GM19025 (cell line): ENCODE results near the gene HSPG2.
"Not testable (repeated sequence)": the region's sequence is repeated elsewhere in the genome, so short reads cannot be mapped to it uniquely, and the experiment has no call there.

ENCODE experiments used
- ATAC-seq: cut with Tn5 transposase; IDR thresholded peaks from one replicate; pipeline ENCODE4 v1.9.1; 2021; ENCODE audit warnings: mild to moderate bottlenecking, low read depth, moderate library complexity; ENCODE audit not compliant: unreplicated experiment

The HSPG2 gene

GRCh38 chr1:21937034-21937371, at the start of gene HSPG2:
Gene HSPG2 (minus strand): TSS chr1:21937310. CDS start chr1:21937217, 93 bp downstream.
- ATAC-seq: no peak

DNA sequence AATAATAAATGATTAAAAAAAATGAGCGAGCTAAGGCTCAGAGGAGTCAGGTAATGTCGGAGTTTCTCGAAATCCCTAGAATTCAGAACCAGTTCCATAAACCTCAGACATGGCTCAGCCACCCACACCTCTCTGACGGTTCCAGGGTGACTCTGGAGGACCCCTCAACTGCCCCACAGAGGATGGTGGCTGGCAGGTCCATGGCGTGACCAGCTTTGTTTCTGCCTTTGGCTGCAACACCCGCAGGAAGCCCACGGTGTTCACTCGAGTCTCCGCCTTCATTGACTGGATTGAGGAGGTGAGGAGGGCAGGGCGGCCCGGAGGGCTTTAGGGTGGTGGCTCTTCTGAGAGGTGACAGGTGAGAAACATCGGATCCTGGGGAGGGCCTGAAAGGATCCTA, 49.3 kb upstream of the HSPG2 start:
- ATAC-seq: not testable (repeated sequence)

- not testable (repeated sequence) for ATAC-seq
Observed at GRCh38 chr1:21985893-21986292, 48.8 kb upstream of the HSPG2 start.

DNA sequence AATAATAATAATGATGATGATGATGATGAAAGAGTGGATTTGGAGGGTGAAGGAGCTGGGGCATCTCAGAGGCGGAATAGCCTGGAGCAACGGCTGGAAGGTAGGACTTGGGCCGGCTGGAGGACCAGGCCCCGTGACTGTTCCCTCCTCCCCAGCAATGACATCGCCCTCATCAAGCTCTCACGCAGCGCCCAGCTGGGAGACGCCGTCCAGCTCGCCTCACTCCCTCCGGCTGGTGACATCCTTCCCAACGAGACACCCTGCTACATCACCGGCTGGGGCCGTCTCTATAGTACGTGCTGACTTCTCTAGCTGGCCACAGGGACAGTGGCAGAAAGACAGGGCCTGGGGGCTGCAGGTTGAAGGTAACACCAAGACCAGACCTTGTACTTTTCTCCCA, 46.4 kb upstream of the HSPG2 start:
- not testable (repeated sequence) for ATAC-seq

DNA sequence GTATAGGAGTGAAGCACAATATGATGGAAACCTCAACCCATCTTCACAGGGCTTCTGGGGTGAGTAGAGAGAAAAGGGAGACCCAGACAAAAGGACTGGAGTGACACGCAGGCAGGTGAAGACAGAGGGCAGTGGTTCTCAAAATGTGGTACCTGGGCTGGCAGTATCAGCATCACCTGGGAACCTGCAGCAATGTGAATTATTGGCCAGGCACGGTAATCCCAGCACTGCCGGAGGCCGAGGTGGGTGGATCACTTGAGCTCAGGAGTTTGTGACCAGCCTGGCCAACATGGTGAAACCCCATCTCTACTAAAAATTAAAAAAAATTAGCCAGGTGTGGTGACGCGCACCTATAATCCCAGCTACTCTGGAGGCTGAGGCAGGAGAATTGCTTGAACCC, 45.0 kb upstream of the HSPG2 start:
- not testable (repeated sequence) for ATAC-seq

- not testable (repeated sequence) for ATAC-seq
Observed at GRCh38 chr1:21981253-21981652, 44.1 kb upstream of the HSPG2 start.

GRCh38 chr1:21980515-21981220, 43.6 kb upstream of the HSPG2 start:
- ATAC-seq: not testable (repeated sequence)

- not testable (repeated sequence) for ATAC-seq
Observed at GRCh38 chr1:21978209-21978608, 41.1 kb upstream of the HSPG2 start.

DNA sequence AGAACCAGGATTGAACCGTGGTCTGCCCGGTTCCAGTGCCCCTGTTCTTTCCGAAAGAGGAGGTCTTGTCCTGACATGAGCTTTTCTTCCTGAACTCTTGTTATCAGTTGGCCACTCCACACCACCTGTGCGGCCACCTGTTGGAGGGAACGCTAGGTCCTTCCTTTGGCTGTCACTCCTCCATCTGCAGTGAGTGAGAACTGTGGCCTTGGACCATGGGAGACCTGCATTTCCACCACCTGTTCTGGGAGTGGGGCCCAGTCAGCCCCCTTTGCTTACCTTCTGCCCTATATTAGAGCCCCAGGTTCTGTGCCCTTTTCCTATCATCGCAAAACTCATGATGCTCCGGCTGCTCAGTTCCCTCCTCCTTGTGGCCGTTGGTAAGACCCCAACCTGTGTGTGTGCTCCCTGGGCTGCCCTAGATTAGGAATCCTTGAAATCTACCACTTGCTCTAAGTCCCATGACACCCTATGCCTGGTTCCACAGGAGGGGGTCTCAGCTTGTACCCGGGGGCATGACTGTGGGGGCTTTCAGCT, 39.7 kb upstream of the HSPG2 start, which contains the start of gene CELA3B:
CELA3B (plus strand) TSS at position 320 of the 537 bp plus-strand sequence; CDS start at position 338, 18 bp downstream.
- ATAC-seq: not testable (repeated sequence)

DNA sequence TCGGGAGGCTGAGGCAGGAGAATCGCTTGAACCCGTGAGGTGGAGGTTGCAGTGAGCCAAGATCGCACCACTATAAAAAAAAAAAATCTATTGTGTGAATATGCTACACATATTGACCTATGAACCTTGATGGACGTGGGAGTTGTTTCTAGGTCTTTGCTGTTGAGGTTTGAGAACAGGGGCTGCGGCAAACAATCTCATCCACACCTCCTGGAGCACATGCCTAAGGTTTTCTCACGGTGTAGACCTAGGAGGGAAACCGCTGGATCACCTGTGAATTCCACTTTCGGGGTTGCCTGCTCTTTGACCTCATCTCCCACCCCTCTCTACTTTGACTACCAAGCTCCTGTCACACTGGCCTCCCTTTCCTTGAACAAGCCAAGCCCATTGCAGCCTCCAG, 38.2 kb upstream of the HSPG2 start:
- not testable (repeated sequence) for ATAC-seq

GRCh38 chr1:21974699-21975098, 37.6 kb upstream of the HSPG2 start:
- not testable (repeated sequence) for ATAC-seq

DNA sequence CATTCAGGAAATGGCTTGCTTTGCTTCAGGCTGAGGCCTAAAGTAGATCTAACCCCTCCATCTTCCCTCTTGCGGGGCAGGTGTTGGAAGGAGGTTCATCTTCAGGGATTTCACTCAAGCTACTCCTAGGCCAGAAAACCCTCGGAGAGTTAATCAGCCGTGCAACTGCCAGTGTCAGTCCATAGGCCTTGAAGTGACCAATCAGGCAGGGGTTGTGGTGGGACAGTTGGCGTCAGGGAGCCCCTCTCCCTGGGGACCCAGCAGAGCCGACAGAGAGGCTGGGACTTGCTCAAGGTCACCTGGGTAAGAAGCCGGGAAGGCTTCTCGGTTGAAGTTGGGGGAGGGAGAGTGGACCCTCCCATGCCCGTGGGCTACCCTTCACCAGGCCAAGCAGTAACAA, 36.8 kb upstream of the HSPG2 start:
- ATAC-seq: not testable (repeated sequence)

DNA sequence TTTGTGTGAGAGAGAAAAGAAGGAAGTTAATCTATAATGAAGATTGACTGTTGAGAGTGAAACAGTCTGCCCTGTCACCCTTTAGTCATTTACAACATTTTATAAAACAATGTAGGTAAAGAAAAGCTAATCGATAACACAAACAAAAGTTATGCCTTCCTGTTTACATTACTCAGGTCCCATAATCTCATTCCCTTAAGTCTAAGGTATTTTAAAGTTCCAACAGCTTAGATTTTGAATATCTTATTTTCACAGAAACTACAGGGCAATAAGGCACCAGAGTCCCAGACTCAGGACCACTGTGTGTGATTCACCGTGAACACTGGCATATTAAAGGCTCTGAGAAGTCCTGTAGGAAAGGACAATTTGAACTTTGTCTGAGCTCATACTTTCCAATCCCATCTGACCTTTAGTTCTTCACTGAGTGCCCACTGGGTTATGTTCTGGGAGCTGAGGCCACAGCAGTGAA, 35.9 kb upstream of the HSPG2 start:
- ATAC-seq: not testable (repeated sequence)

GRCh38 chr1:21970523-21970922, 33.4 kb upstream of the HSPG2 start:
- not testable (repeated sequence) for ATAC-seq

- ATAC-seq: not testable (repeated sequence)
Observed at GRCh38 chr1:21969066-21969465, 32.0 kb upstream of the HSPG2 start.

DNA sequence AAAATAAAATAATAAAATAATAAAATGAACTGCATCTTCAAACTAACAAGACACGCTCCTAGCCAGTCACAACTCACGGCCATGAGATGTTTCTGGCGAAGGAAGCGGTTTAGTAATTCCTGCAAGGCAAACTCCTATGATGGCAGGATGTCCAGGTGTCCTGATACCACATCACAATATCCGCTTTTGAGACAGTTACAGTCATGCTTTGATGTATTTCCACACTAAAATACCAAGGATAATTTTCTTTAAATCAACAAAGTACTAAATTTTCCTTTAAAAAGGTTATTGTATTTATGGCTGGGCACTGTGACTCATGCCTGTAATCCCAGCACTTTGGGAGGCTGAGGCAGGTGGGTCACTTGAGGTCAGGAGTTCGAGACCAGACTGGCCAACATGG, 30.1 kb upstream of the HSPG2 start:
- ATAC-seq: not testable (repeated sequence)

DNA sequence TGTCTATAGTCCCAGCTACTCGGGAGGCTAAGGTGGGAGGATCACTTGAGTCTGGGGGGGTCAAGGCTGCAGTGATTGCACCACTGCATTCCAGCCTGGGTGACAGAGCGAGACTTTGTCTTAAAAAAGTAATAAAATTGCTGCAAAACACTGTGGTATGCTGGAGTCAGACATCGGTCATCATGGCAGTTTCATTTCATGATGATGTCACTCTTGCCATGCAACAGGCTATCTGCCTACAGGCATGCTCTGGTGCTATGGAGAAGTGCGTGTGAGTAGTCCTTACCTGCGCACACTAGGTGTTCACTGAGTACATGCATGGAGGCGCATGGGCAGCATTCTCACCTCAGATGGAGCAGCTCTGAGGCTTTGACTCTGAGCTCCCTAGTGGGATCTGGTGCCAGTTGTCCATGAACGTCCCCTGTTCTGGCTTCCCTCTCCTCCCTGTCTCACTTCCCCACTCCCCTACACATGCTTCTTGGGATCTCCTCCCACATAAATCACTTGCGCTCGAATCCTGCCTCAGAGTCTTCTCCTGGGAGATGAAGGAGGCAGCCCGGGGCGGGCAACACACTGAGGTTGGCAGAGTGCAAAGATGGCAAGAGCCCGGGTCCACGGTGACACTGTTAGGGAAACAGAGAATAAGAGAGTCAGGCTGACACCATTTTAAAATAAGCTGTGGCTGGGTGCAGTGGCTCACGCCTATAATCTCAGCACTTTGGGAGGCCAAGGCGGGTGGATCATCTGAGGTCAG, 29.3 kb upstream of the HSPG2 start:
- ATAC-seq: no peak

- no peak for ATAC-seq
Observed at GRCh38 chr1:21963477-21964217, 26.5 kb upstream of the HSPG2 start.

DNA sequence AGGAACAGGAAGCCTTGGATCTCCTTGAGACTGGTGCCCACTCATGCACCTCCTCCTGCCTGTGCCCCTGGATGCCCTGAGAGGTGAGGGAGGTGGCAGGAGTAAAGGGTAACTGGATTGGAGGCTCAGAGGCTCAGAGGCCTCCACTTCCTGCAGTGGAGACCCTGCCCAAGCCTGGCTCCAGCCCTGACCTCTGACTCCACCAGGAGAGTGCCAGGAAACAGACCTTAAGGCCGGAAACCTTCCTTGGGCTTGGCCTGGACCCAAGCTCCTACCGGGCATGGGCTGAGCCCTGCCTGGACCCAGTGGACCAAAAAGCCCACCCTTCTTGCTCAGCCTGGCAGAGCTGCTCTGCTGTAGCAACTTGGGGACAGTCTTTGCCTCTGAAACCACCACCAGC, 24.7 kb upstream of the HSPG2 start:
- no peak for ATAC-seq

- ATAC-seq: no peak
Observed at GRCh38 chr1:21961337-21961736, 24.2 kb upstream of the HSPG2 start.
